DMS 273 treated with DMSO at 0.1 percent for 48 hours (cell line): ENCODE data around the gene SETD2.
"Not testable (repeated sequence)": the region's sequence is repeated elsewhere in the genome, so short reads cannot be mapped to it uniquely, and the experiment has no call there.

ENCODE experiments used
- DNase-seq: peaks from one replicate; lab custom pipeline; 2025; lab: John Stamatoyannopoulos, UW

SETD2 gene

DNA sequence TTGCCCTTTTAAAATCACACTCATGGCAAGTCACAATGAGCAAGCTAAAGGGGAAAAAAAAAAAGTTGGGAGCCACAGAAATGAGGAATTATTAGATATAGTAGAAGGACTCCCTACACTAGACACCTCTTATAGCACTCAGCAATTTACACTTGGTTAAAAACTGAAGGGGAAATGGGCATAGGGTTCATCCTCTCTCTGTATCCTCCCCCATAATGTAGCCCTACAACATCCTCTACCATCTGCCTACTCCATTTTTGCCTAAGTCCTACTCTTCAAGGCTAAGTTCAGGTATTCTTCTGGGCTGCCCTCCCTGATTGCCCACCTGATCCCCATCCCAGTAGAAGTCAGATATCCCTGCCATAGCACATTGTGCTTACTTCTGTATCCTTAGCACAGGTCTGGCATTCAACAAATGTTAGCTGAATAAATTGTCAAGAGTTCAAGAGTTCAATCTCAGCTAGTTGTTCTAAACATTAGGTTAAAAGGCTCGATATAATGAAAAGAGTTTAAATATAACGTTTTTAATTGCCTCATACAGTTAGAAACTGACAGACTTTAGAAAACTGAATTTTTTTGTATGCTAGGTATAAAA, 14.5 kb downstream of the SETD2 start:
- no peak for DNase-seq

GRCh38 chr3:47145272-47145671, 18.6 kb downstream of the SETD2 start:
- DNase-seq, result no peak

GRCh38 chr3:47143068-47143467, 20.8 kb downstream of the SETD2 start:
- no peak for DNase-seq

GRCh38 chr3:47142536-47142935, 21.4 kb downstream of the SETD2 start:
- not testable (repeated sequence) for DNase-seq

DNA sequence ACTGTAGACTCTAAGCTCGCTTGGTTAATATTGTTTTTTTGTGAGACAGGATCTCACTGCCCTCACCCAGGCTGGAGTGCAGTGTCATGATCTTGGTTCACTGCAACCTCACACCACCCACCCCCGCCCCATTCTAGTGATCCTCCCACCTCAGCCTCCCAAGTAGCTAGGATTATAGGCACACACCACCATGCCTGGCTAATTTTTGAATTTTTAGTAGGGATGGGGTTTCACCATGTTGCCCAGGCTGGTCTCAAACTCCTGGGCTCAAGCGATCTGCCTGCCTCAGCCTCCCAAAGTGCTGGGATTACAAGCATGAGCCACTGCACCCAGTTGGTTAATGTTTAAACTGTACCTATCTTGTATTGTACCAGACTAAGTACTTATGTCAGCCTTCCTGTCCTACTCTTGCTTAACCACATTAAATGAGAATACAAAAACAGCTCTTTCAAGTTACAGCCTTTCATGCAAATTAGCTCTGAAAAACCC, 22.9 kb downstream of the SETD2 start:
- DNase-seq, result not testable (repeated sequence)

DNA sequence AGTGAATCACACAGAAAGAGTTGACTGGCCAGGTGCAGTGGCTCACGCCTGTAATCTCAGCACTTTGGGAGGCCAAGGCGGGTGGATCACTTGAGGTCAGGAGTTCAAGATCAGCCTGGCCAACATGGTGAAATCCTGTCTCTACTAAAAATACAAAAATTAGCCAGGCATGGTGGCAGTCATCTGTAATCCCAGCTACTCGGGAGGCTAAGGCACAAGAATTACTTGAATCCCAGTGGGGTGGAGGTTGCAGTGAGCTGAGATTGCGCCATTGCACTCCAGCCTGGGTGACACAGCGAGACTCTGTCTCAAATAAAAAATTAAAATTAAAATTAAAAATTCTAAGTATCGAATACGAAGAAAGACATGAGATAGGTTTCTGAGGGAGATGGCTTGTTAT, 23.4 kb downstream of the SETD2 start:
- not testable (repeated sequence) for DNase-seq

GRCh38 chr3:47134311-47134710, 29.6 kb downstream of the SETD2 start:
- no peak for DNase-seq

DNA sequence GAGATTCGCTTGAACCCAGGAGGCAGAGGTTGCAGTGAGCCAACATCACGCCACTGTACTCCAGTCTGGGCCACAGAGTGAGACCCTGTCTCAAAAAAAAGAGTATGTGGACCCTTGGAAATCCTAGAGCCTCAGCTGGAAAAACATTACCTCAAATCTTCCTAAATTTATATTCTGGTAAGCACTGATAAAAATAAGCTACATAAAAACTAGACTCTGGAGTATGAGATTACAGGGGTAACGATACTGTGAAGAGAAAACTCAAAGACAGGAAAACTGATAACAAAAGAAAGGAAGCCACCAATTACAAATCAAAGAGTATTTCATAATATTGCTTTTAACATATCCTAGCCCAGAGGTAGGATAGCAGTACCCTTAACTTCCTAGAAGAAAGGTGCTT, 30.3 kb downstream of the SETD2 start:
- no peak for DNase-seq

DNA sequence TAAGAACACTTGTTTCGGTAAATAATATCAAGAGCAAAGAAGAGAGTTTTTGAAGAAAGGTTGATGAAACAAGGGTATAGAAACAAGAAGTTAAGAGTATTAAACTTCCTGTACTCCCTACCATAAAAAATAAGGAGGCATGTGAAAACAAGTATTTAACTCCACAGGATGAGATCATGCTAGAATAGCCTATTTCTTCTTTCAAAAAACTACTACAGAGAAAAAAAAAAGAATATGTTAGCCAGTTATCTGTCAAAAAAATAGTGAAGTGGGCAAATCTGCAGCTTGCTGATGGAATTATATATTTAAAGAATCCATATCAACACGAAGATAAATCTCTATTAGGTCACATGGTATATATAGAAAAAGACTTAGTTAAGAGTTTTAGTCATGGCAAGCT, 33.4 kb downstream of the SETD2 start:
- no peak for DNase-seq

DNA sequence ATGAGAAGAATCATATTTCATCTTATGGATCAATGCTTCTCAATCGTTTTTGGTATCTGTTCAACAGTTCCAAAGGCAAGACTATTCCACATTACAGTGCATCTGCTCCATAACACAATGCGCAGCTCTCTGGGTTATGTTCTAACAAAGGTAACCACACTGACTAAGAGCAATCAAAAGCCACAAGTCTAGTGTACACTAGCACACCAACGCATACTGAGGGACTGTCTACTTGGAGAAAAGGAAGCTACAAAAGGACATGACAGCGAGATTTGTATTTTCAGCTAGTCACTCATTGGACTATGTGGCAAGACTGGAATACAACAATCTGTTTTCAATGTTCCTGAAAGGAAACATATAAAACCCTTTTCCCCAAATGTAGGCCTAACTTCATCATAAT, 35.8 kb downstream of the SETD2 start:
- DNase-seq, result no peak

DNA sequence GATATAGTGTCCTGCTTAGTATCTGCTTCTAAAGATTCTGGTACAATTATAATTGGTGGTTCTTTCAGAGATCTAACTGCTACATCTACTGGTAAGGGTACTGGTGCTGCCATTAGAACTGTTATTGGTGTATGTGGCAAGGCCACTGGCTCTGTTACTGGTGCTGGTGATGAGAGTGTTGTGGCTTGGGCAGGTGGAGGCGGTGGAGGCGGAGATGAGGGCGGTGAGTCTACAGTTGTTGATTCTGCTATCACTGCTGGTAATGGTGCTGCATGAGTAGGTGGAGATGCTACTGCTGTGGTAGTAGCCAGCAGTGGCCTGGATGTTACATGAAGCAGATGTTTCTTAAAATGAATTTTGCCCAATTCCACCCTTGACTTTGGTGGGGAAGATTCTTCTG, 40.1 kb downstream of the SETD2 start:
- DNase-seq, result no peak

GRCh38 chr3:47121409-47121808, 42.5 kb downstream of the SETD2 start:
- DNase-seq, result no peak

DNA sequence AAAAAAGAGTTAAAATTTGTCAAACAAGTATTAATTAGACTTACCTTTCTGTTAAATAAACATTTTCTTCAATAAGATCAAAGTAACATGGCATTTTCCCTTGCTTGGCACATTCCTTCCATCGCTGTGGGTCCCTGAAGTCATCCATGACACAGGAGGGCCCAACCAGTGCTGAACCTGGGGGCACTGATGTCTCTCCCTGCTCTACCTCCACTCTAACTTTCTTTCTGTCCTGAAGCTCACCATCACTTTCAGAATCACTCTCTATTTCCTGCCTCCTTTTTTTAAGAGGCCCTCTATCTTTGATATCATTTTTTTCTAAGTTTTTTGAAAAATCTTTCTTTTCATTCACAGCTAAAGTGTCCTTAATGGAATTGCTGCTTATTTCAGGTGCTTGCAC, 43.8 kb downstream of the SETD2 start:
- DNase-seq, result no peak

DNA sequence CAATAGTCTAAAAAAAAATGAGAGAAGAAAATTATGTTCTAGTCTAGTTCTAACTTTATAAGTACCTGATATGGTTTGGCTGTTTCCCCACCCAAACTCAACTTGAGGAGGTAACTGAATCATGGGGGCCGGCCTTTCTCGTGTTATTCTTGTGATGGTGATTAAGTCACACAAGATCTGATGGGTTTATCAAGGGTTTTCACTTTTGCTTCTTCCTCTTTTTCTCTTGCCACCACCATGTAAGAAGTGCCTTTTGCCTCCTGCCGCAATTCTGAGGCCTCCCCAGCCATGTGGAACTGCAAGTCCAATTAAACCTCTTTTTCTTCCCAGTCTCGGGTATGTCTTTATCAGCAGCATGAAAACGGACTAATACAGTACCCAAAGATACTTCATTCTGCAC, 44.5 kb downstream of the SETD2 start:
- DNase-seq, result not testable (repeated sequence)

- no peak for DNase-seq
Measured at GRCh38 chr3:47117807-47118364, 46.0 kb downstream of the SETD2 start.

DNA sequence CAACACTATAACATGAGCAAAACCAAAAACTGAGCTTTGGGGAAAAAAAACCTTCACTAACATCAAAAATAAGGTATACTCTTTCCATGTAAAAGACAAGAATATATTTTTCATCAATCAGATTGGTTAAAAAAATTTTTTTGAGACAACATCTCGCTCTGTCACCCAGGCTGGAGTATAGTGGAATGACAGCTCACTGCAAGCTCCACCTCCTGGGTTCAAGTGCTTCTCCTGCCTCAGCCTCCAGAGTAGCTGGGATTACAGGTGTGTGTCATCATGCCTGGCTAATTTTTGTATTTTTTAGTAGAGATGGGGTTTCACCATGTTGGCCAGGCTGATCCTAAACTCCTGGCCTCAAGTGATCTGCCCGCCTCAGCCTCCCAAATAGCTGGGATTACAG, 48.4 kb downstream of the SETD2 start:
- DNase-seq, result not testable (repeated sequence)

DNA sequence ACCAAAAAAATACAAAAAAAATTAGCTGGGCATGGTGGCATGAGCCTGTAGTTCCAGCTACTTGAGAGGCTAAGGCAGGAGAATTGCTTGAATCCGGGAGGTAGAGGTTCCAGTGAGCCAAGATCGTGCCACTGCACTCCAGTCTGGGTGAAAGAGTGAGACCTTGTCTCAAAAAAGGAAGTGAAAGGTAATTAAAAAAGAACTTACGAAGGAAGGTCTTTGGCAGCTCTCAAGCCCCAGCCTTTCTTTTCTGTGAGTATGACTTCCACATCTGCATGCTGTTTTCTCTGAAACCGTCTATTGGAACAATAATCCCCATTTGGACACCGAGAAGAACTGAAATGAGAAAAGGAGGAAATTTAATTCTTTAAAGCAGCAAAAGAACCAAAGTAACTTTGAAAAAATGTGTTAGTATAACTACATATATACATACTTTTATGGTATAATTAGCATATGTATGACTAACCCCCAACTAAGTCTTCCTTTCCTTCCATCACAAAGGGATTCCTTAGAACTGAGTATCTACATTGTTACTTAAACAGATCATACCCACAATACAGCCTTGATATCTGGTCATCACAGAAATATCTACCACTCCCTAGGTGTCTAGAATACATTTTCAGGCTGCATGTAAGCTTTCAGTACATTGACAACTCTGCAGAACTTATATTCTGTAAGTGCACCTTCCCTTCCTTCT, 50.1 kb downstream of the SETD2 start:
- no peak for DNase-seq

DNA sequence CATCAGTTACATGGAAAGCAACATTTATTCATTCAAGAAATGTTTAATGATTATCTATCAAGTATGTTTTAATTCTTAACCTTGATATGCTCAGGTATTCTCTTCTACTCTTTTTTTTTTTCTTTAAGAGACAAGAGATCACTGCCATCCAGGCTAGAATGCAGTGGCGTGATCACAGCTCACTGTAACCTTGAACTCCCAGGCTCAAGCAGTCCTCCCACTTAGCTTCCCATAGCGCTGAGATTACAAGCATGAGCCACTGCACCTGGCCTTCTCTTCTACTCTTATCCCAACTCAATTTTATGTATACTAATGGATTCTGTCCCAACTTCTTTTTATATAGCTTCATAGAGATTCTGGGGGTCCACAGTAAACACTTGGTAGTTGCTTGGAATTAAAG, 50.9 kb downstream of the SETD2 start:
- DNase-seq, result no peak

DNA sequence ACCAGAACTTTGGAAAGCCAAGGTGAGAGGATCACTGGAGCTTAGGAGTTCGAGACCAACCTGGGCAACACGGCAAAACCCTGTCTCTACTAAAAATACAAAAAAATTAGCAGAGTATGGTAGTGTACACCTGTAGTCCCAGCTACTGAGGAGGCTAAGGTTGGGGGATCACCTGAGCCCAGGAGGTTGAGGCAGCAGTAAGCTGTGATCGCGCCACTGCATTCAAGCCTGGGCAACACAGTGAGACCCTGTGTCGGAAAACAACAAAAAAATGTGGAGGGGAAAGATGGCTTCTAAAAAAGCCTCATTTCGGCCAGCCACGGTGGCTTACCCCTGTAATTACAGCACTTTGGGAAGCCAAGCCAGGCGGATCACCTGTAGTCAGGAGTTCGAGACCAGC, 54.5 kb downstream of the SETD2 start:
- DNase-seq, result no peak

- DNase-seq, result no peak
Measured at GRCh38 chr3:47108546-47108945, 55.4 kb downstream of the SETD2 start.

GRCh38 chr3:47104259-47104658, 59.7 kb downstream of the SETD2 start:
- DNase-seq, result no peak

DNA sequence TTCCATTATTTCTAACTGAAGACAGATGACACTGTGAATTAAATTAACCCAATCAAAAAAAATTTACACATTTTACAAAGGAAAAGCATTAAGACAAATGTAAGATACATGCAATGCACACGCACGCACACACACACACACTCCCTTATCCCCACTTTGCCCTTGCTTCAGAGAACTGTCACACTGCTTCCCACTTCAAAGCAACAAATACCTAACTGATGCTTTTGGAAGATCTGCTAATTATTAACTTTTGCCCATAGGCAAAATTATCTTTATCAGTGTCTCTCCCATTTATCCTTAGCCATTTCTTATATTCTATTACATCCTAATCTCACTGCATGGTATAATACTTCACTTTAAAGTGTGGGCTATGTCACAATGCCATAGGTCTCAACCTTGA, 60.3 kb downstream of the SETD2 start:
- DNase-seq, result no peak

DNA sequence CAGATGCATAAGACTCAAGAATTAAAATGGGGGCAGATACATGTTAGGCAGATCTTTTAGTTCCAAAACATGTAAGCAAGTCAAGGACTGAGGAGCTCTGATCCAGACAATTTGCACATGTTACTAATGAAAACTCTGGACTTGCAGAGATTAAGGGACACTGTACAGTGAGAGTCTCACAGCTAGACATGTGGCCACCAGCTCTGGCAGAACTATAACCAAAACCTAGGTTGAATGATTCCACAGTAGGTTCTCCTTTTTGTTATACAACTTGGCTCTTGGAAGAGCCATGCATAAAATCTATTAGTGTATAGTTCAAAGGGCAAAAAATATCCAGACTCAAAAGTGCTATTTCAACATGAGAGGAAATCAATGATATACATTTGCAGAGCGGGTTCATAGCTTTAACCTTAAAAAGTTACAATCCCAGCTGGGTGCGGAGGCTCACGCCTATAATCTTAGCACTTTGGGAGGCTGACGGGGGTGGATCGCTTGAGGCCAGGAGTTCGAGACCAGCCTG, 61.8 kb downstream of the SETD2 start:
- no peak for DNase-seq
